ENCODE data around the gene ADORA1.
A peak's percentile ranks its signal among the peaks of the same experiment; 100 is the strongest.

ADORA1 gene

DNA sequence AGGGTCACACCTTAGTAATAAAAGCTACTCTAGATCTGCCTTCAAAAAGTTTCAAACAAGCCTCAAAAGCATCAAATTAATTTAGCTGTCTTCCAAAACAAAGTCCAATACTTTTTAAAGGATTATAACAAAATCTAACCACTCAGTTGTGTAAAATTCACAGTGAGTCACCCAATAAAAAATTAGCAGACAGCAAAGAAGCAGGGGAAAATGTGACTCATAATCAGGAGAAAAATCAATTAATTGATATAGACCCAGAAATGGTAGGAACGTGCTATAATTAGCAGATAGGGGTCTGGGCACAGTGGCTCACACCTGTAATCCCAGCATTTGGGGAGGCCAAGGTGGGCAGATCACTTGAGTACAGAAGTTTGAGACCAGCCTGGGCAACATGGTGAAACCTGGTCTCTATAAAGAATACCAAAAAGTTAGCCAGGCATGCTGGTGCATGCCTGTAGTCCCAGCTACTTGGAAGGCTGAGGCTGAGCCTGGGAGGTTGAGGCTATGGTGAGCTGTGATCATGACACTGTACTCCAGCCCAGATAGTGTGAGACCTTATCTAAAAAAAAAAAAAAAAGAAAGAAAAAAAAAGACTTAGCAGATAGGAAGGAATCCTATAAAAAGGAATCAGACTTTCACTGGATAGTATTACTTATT is 33.6 kb upstream of the ADORA1 start:
- no peak for DNase-seq

DNA sequence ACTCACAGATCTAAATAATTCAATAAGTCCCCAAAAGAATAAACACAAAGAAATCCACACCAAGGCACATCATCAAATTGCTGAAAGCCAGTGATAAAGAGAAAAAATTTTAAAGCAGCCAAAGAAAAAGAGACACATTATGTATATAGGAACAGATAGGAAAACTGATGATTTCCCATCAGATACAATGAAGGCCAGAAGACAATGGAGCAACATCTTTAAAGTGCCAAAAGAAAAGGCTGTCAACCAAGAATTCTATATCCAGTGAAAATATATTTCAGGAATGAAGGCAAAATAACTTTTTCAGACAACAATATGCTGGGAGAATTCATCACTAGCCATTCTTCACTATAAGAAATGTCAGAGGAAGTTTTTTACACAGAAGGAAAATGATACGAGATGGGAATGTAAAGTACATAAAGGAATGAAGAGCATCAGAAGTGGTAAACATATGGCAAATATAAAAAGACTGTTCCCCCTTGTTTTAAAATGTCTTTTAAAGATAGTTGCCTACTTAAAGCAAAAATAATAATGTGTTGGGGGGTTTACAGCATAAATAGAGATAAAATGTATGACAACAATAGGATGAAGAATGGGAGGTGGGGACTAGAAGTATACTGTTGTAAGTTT is 32.4 kb upstream of the ADORA1 start:
- DNase-seq, result no peak

DNA sequence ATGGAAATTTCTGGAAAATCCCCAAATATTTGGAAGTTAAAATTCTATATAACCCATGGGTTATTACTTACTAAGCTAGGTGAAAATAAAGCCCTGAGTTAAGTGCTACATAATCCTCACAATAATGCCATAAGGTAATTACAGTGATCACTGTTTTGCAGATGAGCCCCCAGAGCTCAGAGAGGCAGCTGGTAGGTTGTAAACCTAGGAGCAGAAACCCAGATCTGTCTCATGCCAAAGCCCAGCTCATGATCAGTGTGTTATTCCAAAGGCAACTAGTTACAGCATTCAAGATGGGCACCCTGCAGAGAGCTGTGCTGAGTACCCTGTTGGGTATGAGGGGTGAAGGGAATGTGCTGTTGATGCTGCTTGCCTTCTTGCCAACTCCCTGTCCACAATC is 31.0 kb upstream of the ADORA1 start:
- DNase-seq, result no peak

DNA sequence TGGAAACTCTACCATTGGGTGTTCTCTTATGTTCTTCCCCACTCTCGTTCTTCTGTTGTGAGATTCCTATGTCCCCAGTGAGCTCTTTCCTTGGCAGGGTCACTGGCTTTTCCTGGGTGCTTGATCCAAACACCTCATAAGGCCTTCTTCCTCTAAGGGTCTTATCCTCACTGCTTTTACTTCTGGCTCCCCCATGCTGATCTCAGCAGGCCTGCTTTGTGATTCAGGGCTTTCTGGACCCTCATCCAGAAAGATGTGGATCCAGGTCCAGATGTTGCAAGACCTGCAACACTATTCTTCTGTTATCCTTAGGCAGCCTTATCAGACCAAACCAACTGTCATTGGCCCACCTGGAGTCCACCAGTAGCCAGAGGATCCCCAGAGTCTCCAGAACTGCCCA is 30.5 kb upstream of the ADORA1 start:
- DNase-seq, result no peak

DNA sequence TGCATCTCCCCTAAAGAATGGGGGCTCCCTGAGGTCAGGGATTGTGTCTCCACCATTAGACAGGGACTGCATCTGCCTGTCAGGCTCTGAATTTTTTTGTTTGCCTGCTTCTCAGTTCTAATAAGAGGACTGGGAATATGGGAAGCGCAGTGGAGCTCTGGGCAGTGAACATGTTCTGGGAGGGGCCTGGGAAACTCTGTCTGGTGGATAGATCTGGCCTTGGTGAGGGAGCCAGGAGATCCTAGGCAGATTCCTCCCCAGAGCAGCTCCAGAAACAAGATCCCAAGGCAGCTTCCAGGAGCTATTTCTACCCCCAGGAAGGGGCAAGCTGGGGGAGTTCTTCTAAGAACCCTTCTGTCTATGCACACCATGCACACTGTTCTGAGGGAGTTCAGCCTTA is 29.1 kb upstream of the ADORA1 start:
- DNase-seq, result no peak

DNA sequence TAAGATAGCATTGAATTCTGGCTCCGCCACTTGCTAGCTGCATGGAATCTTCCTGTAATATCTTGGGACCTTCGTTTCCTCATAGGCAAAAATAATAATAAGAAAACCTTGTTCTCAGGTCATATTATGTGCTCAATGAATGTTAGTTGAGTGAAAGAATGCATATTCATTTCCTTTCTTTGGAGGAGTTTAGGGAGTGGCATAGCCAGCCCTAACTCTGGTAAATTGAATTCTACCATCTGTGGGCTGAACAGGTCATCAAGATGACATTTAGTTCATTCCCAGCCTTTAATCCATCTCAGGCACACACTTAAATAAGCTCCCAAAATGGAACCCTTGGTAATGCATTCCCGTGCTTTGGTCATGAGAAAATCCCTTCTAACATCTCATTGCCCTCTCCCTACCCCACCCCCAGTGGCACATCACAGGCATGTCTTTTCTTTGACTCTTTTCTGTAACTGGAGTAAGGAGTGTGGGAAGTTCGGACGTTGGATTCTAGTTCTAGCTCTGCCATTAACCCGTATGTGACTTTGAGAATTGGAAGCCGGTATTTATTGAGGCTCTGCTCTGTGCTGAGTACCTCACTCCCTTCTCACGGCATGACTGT is 28.5 kb upstream of the ADORA1 start:
- DNase-seq, result no peak

DNA sequence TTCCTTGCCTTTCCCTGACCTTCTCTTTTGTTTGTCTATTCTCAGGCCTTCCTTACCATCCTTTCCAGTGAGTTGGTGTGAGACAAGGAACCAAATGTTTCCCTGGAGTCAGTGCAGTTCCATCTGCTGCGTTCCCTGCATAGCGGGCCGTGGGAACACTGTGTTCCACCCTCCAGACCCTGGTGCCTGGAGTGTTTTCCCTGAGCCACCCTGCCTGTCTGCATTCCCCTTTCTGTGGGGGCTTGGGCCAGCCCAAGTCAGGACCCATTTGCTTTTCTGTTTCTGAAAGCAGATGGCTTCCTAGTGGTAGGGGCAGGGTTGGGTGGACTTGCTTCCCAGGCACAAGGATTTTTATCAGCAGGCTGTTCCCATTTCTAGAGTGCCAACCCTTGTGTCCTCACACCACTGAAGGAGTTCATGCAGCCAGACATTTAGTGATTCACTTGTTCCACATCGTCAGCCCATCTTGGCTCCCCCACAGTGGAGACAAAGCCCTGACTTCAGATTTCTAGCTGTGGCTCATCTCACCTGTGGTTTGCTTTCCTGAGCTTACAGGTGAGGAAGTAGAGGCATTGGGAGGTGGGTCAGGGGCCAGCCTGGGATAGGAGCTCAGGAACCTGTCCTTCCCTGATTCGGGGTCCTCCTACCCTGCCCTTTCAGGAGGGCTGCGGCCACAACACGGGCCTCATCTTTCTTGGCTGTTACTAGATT is 27.6 kb upstream of the ADORA1 start:
- no peak for DNase-seq

DNA sequence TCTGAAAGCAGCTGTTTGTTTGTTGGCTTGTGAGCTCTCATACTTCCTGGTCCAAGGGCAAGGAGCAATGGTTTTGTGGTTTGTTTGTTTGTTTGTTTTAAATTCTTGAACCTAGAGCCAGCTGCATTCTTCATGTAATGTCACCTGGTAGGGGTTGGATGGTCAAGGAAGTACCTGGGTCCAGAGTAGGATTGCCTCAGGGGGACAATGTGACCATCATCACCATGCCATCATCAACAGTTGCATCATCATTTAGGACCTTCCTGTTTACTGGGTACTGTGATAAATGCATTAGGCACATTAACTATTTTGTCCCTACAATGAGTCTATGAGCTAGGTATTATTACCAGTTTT is 27.0 kb upstream of the ADORA1 start:
- DNase-seq, result no peak

DNA sequence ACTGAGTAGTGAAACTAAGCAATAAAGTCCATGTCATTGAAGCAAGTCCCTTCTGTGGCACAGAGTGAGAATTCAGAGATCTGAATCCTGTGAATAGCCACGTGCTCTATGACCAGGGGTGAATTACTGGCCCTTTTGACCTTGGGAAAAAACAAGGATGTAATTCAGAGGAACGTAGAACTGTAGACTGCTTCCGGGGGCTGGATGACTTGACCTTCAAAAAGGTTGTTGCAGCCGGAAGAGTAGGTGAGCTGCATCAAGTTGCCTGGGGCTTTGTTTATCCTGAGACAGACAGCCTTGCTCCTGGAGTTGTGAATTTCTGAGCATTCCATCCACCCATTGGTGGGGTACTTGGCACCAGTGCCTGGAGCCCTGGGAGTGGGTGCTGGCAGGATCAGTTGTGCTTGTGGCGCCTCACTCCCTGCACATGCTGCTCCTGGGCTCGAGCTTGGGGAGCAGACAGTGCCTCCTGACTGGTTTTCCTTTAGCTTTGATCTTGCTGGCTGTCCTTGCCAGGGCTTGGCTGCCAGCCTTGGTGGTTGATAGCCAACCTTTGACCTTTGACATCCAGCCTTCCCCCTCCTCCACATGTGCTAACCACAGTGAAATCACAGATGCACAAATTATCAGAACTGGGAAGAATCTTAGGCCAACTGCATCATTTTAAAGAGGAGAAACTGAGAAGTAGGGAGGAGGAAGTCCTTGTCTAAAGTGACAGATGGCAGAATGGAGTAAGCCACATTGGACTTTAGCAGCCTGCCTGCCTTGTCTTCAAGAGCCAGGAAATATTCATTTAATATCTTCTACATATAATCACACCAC is 25.5 kb upstream of the ADORA1 start:
- no peak for DNase-seq

DNA sequence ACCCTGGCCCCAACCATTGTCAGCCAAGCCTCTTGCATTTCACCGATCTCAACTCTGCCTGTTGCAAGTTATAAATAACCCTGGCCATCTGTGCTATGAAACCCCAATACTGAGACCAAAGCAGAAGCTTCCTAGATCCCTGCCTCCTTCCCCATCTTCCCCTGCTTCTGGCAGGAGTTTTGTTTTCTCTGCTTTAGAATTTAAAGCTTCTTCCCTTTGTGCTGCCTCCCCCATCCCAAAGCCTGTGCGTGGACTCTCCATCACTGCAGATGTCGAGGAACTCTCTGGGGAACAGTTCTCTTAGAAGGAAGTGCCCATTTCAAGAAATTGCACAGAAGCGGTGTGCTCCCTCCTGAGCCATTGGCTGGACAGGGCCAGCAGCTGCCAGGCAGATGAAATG is 24.3 kb upstream of the ADORA1 start:
- no peak for DNase-seq

DNA sequence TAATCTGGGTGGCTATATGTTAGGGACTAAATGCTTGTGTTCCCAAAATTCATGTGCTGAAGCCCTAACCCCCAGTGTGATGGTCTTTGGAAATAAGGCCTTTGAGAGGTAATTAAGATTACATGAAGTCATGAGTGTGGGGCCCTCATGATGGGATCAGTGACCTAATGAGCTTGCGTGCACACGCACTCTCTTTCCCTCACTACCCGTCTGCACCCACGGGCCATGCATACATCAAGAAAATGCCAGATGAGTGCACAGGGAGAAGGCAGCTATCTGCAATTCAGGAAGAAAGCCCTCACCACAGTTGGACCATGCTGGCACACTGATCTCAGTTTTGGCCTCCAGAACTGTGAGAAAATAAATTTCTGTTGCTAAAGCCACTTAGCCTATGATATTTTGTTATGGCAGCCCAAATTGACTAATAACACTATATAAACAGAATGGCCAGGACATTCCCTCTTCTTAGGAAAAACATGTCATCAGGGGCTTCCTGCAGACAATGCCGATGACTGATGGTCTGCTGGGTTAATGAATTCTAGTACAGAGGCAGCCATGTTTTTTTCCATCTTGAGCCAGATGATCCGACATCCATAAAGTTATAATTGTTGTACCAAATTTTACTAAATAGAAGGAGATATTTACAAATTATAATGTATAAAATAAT is 23.6 kb upstream of the ADORA1 start:
- no peak for DNase-seq

DNA sequence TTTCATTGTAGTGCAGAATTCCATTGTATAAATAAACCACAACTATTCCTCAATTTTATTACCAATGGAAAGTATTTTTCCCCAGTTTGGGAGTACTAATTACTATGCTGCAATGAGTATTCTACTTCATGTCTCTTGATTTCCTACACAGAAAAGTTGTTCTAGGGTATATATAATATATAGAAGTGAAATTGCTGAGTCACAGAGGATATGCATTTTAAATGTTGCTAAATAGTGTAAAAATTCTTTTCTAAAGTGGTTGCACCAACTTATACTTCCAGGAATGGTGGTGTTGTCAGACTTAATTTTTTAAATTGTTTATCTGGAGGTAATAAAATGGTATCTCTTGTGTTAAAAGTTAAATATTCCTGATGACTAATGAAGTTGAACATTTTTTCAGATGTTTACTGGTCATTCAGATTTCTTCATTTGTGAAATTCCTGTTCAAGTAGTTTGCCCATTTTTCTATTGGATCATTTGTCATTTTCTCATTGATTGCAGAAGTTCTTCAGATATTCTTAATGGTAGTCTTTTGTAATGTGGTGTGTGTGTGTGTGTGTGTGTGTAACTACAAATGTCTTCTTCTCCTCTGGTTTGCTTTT is 22.6 kb upstream of the ADORA1 start:
- DNase-seq, result no peak

DNA sequence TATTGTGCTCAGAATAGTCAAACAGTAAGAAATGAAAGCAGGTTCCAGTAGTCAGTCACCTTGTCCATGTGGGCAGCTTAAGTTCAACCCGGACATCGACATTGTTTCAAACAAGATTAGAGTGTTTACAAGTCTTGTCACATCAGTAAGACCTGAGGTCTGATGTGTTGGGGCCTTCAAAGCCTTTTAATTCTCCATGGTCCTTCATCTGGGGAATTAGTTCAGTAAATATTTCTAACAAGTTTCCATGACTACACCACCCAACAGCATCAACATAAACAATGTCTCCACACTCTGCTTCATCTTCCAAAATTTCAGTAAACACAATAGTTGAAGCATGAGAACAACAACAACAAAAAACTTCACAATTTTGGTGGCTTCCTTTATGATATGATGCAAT is 15.1 kb upstream of the ADORA1 start:
- DNase-seq, result no peak

DNA sequence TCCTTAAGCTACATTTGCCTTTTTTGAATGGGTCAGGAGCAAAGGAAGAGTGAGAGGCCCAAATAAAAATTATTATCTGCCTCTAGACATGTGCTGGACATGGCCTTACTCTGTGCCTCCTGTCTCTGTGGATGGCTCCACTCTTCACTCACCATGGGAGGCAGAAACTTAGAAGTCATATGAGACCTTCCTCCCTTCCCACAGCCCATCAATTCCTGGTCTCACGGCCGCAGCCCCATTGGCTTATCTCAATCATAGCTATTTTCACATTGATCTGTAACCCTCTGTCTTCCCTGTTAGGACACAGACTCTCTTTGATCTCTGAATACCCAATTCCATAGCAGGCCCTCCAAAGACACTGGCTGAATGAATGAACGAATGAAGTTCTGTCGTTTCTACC is 14.2 kb upstream of the ADORA1 start:
- DNase-seq, result no peak

DNA sequence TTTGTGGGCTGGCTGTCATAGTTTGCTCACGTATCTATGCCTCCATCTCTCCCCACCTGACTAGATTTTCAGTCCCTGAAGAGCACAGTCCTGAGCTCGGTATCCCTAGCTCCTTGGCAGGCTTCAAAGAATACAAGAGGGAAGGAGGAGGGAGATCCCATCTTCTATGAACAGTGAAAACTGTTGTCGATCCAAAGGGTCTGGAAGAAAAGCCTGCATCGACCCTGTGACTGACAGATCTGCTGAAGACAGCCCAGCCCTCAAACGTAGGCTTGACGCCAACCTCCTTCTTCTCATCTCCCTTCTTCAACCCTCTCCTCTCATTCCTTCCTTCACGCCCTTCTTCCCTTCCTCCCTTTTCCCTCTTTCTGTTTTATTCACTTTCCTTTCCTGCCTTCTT is 13.3 kb upstream of the ADORA1 start:
- DNase-seq, result no peak

DNA sequence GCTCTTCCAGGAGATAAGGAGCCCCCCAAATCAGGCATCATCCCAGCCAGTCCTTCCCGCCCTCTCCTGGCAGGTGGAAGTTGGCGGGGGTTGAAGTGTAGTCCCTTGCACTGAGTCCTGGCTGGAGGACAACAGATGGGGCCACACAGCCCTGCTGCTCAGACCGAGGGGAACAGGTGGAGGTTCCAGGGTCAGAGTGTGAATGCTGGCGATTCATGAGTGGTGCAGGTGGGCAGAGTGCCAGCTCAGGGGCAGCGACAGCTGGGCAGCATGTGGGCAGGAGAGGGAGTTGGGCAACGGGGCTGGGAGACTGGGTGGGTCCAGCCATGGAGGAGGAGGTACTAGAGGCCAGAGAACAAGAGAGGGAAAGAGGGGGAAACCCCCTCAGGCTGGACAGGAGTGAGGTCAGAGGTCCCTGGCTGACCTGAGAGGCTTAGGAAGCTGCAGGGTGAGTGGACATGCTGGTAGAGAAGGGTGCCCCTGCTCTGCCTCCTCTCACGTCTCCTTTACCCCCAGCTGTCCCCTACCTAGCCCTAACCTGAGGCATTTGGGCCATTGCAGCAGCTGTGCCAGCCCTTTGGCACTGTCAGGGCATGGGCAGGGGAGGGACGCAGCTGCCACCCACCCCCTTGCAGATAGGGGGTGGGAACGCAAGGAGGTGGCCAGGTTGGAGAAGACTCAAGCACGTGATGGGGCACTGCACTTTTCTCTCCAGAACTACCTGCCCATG is 11.3 kb upstream of the ADORA1 start:
- DNase-seq, result no peak

DNA sequence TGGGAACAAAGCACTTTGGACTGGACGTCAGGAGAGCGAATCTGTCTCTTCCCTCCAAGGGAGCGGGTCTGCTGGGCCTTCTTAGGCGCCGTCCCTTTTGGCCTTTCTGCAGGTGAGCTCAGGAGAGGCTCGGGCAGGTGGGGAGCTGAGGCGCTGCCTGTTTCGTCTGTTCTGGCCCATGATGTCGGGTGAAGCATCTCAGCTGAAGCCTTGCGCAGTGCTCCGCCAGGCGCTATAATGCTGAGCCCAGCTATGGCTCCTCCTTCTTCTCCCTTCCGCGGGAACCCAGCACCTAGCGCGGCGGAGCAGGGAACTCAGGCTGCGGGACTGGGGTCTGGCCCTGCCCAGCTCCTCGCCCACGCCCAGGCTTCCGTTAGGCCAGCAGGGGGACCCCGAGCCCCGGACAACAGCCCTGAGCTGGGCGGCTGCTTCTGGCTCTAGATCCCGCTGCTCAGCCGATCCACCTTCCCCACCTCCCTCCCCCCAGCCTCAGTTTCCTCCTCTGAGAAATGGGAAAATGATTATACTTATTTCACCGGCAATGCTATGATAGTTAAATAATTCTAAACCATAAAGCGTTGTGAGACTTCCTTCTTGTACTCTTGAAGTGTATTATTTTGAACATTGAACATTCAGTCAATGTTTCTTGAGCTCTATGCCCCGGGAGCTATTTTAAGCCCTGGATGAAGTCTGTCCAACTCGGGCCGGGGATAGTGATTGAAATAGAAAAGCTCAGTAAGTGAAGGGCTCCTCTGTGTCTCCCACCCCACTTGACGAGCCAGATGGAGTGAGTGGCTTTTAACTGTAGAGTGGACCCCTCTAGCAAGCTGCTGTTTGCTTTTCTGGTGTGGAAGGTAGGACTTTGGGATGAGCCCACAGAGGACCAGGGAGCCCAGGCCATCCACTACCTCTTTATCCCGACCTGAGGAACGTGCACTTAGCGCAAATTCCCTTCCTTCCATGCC is 9.6 kb upstream of the ADORA1 start:
- peak in 41 of 56 donors; percentile 25 to 85 (median 52) for DNase-seq

DNA sequence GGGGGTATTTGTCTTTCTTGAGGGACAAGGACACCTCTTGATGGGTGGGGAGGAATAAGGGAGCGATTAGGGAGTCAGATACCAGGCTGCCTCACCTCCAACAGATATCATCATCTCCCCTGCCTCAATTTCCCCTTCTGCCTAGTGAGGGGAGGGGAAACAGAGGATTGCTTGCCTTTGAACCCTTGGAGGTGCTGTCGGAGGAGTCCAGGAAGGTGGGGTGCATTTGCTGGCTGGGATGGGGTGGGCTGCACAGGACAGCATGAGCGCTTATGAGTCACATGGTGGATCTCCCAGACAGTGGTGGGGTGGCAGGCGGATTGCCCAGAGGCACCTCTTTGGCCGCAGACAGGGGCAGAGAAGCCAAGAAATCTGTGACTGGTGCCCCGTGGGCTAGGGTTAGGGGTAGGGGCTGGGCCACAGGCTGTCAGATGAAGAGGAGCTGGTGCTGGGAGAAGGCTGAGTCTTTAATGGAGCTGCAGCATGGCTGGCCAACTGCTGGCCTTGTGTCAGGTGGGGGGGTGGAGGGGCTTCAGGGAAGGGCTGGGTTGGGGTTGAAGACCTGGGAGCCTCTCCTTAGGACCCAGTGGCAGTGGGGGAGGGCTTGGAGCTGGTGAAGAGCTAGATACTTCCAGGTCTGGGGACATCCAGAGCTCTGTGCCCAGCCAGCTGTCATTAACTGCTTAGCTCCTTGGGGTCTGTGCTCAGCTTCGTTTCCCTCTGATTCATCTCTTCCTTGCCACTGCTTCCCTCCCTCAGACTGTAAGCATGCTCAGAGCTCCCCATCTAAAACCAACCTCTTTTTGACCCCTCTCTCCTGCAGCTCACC is 7.0 kb upstream of the ADORA1 start:
- no peak for DNase-seq
